Esophagus muscularis mucosa (tissue), 4 donors: Measurements from ENCODE around the gene TMEM59. TPM values are rescaled to one million over a fixed set of nuclear protein-coding genes. Genes with fewer than 3 reads are reported as not detected.
A peak's percentile ranks its signal among the peaks of the same experiment; 100 is the strongest.
"Not testable (repeated sequence)": the region's sequence is repeated elsewhere in the genome, so short reads cannot be mapped to it uniquely, and the experiment has no call there.

Source experiments
- DNase-seq: peaks from one replicate; pipeline ENCODE4 v3.0.0-alpha.2; 2017; ENCODE audit errors: extremely low spot score
- H3K27ac ChIP-seq, 4 donors: fragments of 200-600 bp; sonication (generic); replicated peaks in 1 of 4; 1 replicate in 3 of 4; 2 replicates in 1 of 4; pipeline ENCODE4 v1.5.1; 2016 to 2019; ENCODE audit warnings: mild to moderate bottlenecking in 1 of 4
- H3K27me3 ChIP-seq, 4 donors: fragments of 200-600 bp; sonication (generic); one replicate each; pipeline versions ENCODE4 v1.5.1 to v1.6.0; 2016 to 2019
- H3K36me3 ChIP-seq, 4 donors: fragments of 200-600 bp; sonication (generic); one replicate each; pipeline ENCODE4 v1.5.1; 2016 to 2019
- H3K4me1 ChIP-seq, 4 donors: fragments of 200-600 bp; sonication (generic); one replicate each; pipeline ENCODE4 v1.5.1; 2016 to 2019
- H3K4me3 ChIP-seq, 4 donors: fragments of 200-600 bp; sonication (generic); 1 replicate in 2 of 4; 2 replicates in 2 of 4; pipeline ENCODE4 v1.5.1; 2016 to 2019; ENCODE audit warnings: mild to moderate bottlenecking in 4 of 4, moderate library complexity in 1 of 4
- H3K9me3 ChIP-seq, 4 donors: fragments of 200-600 bp; sonication (generic); 1 replicate in 3 of 4; 2 replicates in 1 of 4; pipeline ENCODE4 v1.5.1; 2016 to 2019
- EP300 ChIP-seq: sonication (generic); formaldehyde crosslinking; IDR thresholded peaks from one replicate; pipeline ENCODE4 v1.6.1; 2017; ENCODE audit warnings: antibody characterized with exemption
- POLR2A ChIP-seq: fragments of 450-650 bp; IDR thresholded peaks from one replicate; pipeline ENCODE4 v1.6.1; 2017; ENCODE audit warnings: antibody characterized with exemption, moderate library complexity, mild to moderate bottlenecking, low read depth
- POLR2AphosphoS5 ChIP-seq, 2 donors: sonication (generic); formaldehyde crosslinking; IDR thresholded peaks; one replicate each; pipeline ENCODE4 v1.6.1; 2017; ENCODE audit warnings: antibody characterized with exemption in 2 of 2
- WGBS: methylation state at CpG from one replicate; pipeline ENCODE4 v1.1.5; 2018; 5-methylcytosine and 5-hydroxymethylcytosine counted together
- intact Hi-C: fragments of 100-400 bp; cut with DNase I; formaldehyde crosslinking; loops from one replicate; pipeline ENCODE4 v1.15.1; 2023
- total RNA-seq, 4 donors: library from RNA; depleted of rRNA; stranded (reverse); fragments of >200 nt; gene quantifications; one replicate each; pipeline versions ENCODE4 v1.1.0 to v1.2.1, GENCODE V29; 2016
- TF ChIP-seq, protein P1 (sequence below), 3 experiments: fragments of 200-600 bp in 2 of 3; fragments of 450-650 bp in 1 of 3; sonication (generic) in 2 of 3; IDR thresholded peaks; one replicate each; pipeline ENCODE4 v1.5.1; 2017 to 2019; ENCODE audit warnings: antibody characterized with exemption in 3 of 3, mild to moderate bottlenecking in 2 of 3, moderate library complexity in 1 of 3

Gene TMEM59
- total RNA-seq, 4 donors from 2014 or later, result 238 to 334 (median 288) TPM

DNA sequence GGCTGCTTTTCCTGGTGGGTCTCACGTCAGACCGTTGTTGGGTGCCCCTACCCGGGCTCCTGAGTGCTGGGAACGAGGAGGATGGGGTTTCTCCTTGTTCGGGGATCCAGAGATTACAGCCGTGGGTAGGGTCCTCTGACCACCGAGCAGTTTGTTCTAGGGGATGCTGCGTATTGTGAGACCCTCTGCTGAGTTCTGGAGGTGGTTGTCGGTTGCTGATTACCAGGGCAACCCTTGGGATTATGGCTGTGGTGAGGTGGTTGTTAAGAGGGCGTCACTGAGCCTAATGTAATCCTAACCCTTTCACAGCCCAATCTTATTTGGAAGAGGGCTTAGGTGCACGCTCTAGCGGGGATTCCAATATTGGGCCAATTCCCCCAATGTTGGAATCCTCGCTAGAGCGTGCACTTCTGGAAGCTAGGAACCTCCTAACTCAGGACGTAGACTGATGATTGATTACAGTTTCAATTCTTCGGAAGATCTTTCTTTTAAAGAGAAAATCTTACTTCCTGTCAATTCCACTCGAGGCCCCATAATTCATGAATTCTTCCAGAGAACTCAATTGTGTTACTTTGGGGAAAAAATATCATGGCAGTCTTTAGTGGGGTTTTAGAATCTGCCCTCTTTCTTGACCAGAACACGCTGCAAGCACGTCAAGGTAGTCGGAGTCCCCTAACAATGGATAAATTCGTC, 887 bp upstream of the TMEM59 start:
- Histone ChIP-seq H3K36me3 (no peaks in the 10 kb centered on the region), H3K4me3 (peak overlapping the region; percentile 73 to 96 (median 89)), H3K9me3 (no peaks in the 10 kb centered on the region), H3K27me3 (no peaks in the 10 kb centered on the region), H3K4me1 (peaks cover 30 to 49% (median 47%) of the 10 kb centered on the region in 4 donors), H3K27ac (peak overlapping the region; percentile 92 to 98 (median 96))
- intact Hi-C loops, result no loop called here
- WGBS, result 12% methylated on average over 19 of the region's 21 CpGs
- DNase-seq, result no peak
- TF ChIP-seq, protein P1, sequence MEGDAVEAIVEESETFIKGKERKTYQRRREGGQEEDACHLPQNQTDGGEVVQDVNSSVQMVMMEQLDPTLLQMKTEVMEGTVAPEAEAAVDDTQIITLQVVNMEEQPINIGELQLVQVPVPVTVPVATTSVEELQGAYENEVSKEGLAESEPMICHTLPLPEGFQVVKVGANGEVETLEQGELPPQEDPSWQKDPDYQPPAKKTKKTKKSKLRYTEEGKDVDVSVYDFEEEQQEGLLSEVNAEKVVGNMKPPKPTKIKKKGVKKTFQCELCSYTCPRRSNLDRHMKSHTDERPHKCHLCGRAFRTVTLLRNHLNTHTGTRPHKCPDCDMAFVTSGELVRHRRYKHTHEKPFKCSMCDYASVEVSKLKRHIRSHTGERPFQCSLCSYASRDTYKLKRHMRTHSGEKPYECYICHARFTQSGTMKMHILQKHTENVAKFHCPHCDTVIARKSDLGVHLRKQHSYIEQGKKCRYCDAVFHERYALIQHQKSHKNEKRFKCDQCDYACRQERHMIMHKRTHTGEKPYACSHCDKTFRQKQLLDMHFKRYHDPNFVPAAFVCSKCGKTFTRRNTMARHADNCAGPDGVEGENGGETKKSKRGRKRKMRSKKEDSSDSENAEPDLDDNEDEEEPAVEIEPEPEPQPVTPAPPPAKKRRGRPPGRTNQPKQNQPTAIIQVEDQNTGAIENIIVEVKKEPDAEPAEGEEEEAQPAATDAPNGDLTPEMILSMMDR (IDR thresholded peaks at IDR 0.05), result no peak
- no peak for TF ChIP-seq EP300
- TF ChIP-seq POLR2AphosphoS5 (IDR thresholded peaks at IDR 0.05), result no peak
- TF ChIP-seq POLR2A, result no peak

DNA sequence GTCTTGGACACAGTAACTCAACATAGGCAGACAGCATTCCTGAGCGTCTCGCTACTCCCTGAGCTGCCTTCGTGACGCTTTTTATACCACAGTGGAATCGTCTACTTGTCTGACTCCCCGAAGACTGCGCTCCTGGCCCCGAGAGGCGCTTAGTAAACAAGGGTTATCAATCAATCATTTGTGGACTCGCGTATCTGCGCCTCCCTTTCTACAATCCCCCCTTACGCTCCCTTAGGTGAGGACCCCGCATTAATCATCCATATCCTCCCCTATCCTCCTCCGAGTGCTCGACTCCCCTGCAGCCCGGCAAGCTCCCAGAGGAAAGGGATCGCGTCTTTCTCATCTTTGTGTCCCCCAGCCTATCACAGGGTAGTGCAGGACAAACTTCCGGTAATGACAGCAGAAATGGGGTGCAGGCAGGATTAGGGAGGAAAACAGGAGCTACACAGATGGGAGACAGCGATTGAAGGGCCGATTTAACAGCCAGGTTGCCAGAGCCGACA, 522 bp downstream of the TMEM59 start:
- WGBS, result 0% methylated on average over 20 of the region's 23 CpGs
- DNase-seq, result no peak
- no peak for TF ChIP-seq POLR2AphosphoS5 (IDR thresholded peaks at IDR 0.05)
- TF ChIP-seq EP300, result no peak
- TF ChIP-seq POLR2A, result no peak
- TF ChIP-seq, protein P1 (IDR thresholded peaks at IDR 0.05), result no peak
- H3K4me1 ChIP-seq, result peaks cover 43 to 63% (median 61%) of the 10 kb centered on the region in 4 donors
- H3K27me3 ChIP-seq, result no peaks in the 10 kb centered on the region
- H3K36me3 ChIP-seq, result no peaks in the 10 kb centered on the region
- H3K27ac ChIP-seq, result peak overlapping the region; percentile 92 to 98 (median 96)
- intact Hi-C loops, result no loop called here
- H3K9me3 ChIP-seq, result no peaks in the 10 kb centered on the region
- peak overlapping the region; percentile 73 to 96 (median 89) for H3K4me3 ChIP-seq

DNA sequence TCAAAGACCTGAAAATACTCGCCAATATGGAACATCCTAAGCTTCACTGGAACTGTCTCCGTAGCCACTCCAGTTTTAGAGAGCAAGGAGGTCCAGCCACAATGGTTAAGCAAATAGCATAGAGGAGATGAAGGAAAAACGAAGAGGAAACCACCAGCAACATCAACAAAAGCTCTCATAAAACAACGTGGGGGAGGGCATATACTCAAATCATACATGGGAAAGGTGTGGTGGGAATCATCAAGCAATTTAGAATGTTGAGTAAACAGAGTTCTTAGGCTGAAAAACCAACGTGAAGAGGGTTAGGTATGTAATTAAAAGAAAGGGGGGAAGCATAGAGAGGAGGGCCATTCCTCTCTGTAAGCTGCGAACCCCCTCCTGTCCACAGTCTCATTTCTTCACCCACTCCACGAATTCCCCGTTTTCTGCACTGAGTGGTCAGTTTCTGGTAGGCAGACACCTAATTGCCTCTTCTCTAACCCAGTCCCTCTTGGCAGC, 1.0 kb downstream of the TMEM59 start:
- intact Hi-C loops, result no loop called here
- Histone ChIP-seq H3K36me3 (no peaks in the 10 kb centered on the region), H3K4me3 (peak overlapping the region; percentile 73 to 96 (median 89)), H3K9me3 (no peaks in the 10 kb centered on the region), H3K27ac (peak overlapping the region; percentile 92 to 98 (median 96)), H3K27me3 (no peaks in the 10 kb centered on the region), H3K4me1 (peaks cover 48 to 68% (median 66%) of the 10 kb centered on the region in 4 donors)
- DNase-seq, result no peak
- 3% methylated on average over 8 of the region's 8 CpGs for WGBS
- TF ChIP-seq POLR2A (no peak), POLR2AphosphoS5 (IDR thresholded peaks at IDR 0.05) (no peak), EP300 (no peak)
- TF ChIP-seq, protein P1 (IDR thresholded peaks at IDR 0.05), result no peak

DNA sequence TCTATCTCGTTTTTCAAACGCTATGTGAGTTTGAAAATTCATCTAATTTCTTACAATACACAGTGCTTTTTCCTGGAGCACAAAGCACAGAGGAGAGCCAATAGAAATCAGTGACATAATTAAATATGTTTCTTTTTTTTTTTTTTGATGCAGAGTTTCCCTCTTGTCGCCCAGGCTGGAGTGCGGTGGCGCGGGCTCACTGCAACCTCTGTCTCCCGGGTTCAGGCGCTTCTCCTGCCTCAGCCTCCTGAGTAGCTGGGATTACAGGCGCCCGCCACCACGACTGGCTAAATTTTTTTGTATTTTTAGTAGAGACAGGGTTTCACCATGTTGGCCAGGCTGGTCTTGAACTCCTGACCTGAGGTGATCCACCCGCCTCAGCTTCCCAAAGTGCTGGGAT, 2.6 kb downstream of the TMEM59 start:
- DNase-seq, H3K4me3 ChIP-seq, intact Hi-C loops, H3K36me3 ChIP-seq, H3K9me3 ChIP-seq, H3K27me3 ChIP-seq, H3K27ac ChIP-seq: not testable (repeated sequence)
- WGBS, result 93% methylated on average over 12 of the region's 12 CpGs
- peaks cover 50 to 80% (median 79%) of the 10 kb centered on the region in 4 donors for H3K4me1 ChIP-seq

DNA sequence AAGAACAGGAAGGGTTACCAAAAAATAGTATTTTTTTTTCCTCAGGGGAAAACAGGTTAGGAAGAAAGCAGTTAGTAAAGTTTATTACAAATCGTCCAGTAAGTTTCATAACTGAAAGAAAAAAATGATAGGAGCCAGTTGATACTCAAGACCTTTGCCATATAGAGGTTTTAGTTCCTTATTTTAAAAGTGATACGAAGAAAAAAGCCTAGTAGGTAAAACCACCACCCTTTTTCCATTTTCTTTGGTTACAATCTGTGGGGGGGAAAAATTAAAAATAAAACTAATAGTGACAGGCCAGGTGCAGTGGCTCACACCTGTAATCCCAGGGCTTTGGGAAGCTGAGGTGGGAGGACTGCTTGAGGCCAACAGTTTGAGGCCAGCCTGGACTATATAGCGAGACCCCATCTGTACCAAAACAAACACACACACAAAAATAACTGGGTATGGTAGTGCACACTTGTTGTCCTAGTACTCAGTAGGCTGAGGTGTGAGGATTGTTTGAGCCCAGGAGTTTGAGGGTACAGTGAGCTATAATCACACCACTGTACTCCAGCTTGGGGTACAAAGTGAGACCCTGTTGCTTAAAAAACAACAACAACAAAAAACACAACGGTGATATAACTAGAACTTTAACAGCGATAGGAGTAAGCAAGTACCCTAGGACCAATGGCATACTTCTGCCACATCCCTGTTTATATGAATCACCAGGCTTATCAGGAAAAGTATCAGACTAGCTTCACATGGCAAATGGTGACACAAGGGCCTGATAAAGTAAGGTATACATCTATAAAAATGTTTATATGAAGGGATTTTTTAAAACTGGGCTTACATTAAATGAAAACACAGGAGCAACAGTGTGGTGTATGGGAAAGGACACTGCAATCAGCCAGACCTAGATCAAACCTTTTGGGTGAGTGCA, 5.4 kb downstream of the TMEM59 start:
- peak overlapping the region in 3 of 4 donors; percentile 5 to 23 (median 5) for H3K27ac ChIP-seq

More for the DNA sequence above, 5.4 kb downstream of the TMEM59 start:
- 70% methylated on average over 5 of the region's 5 CpGs for WGBS
- peaks cover 50 to 74% (median 67%) of the 10 kb centered on the region in 4 donors for H3K4me1 ChIP-seq
- H3K36me3 ChIP-seq, result peaks cover 7 to 19% (median 11%) of the 10 kb centered on the region in 4 donors
- intact Hi-C loops, result loop anchor here (5.0 kb wide), 1 partner anchor 160 kb away; the partner anchor contains the start of gene YIPF1
- H3K27me3 ChIP-seq, result no peaks in the 10 kb centered on the region
- DNase-seq, result no peak
- TF ChIP-seq POLR2AphosphoS5 (IDR thresholded peaks at IDR 0.05), result no peak
- no peak for TF ChIP-seq EP300
- TF ChIP-seq POLR2A, result no peak
- TF ChIP-seq, protein P1 (IDR thresholded peaks at IDR 0.05), result no peak
- H3K4me3 ChIP-seq, result no peak overlapping the region
- no peaks in the 10 kb centered on the region for H3K9me3 ChIP-seq
